ENCODE measurements around the gene RARRES1. TPM values are rescaled to one million over a fixed set of nuclear protein-coding genes. Genes with fewer than 3 reads are reported as not detected.
"Not testable (repeated sequence)": the region's sequence is repeated elsewhere in the genome, so short reads cannot be mapped to it uniquely, and the experiment has no call there.

The RARRES1 gene
- total and polyA plus RNA-seq, 3 donors from 2014 or later = 0.24 to 9.7 (median 0.31) TPM

GRCh38 chr3:158702815-158703481 is 29.3 kb downstream of the RARRES1 start:
- 76 to 87% methylated on average over 4 of the region's 4 CpGs for WGBS, 2 donors
- intact Hi-C loops (cut with DNase I; ENCODE audit: low total_unique reads) = no loop called here
- H3K36me3 ChIP-seq (ENCODE audit: low read depth, missing control alignments) = no peaks in the 10 kb centered on the region
- H3K27ac ChIP-seq = no peak overlapping the region
- no peak for TF ChIP-seq POLR2A (IDR thresholded peaks at IDR 0.05)
- no peak for TF ChIP-seq CTCF (IDR thresholded peaks at IDR 0.05)
- no peaks in the 10 kb centered on the region for H3K9me3 ChIP-seq
- no peaks in the 10 kb centered on the region for H3K27me3 ChIP-seq
- DNase-seq = no peak
- H3K4me3 ChIP-seq = no peak overlapping the region
- no peaks in the 10 kb centered on the region for H3K4me1 ChIP-seq

DNA sequence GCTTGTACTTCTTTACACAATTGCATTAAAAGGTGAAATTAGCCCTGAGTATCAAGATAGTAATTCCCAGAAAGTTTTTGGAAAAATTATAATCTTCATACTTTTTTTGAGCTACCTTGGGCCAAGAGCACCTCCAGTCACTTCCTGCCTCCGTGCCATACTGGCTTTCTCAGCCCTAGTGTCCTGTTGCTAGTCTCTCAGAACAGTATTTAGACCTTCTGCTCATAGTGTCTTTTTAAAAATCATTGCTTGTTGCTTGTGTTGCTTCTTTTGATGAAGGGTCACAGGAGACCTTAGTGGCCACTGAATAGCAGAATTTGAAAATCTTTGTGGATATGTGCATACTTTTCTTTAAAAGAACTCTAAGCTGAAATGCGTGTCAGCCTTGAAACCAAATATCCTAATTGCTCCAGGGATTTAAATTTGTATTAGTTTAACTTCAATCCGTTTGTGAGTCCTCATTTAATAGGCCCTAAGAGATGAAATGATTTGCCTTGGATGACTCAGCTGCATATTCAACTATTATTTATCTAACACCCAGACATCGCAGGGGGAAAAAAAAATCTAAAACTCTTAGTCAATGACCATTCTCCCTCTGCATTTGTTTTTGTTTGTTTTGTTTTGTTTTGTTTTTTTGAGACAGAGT is 30.7 kb downstream of the RARRES1 start:
- 81 to 89% methylated on average over 4 of the region's 4 CpGs for WGBS, 2 donors
- no peak for DNase-seq
- H3K9me3 ChIP-seq = no peaks in the 10 kb centered on the region
- no peaks in the 10 kb centered on the region for H3K27me3 ChIP-seq
- no peak overlapping the region for H3K27ac ChIP-seq
- H3K36me3 ChIP-seq (ENCODE audit: low read depth, missing control alignments) = no peaks in the 10 kb centered on the region
- intact Hi-C loops (cut with DNase I; ENCODE audit: low total_unique reads) = no loop called here
- TF ChIP-seq CTCF (IDR thresholded peaks at IDR 0.05) = no peak
- no peak for TF ChIP-seq POLR2A (IDR thresholded peaks at IDR 0.05)
- no peaks in the 10 kb centered on the region for H3K4me1 ChIP-seq
- no peak overlapping the region for H3K4me3 ChIP-seq

GRCh38 chr3:158700559-158700958 is 31.7 kb downstream of the RARRES1 start:
- Histone ChIP-seq H3K9me3 (no peaks in the 10 kb centered on the region), H3K36me3 (ENCODE audit: low read depth, missing control alignments) (no peaks in the 10 kb centered on the region), H3K4me3 (no peak overlapping the region), H3K27ac (no peak overlapping the region), H3K4me1 (no peaks in the 10 kb centered on the region), H3K27me3 (no peaks in the 10 kb centered on the region)
- TF ChIP-seq POLR2A (IDR thresholded peaks at IDR 0.05) = no peak
- TF ChIP-seq CTCF (IDR thresholded peaks at IDR 0.05) = no peak
- intact Hi-C loops (cut with DNase I; ENCODE audit: low total_unique reads) = no loop called here
- no peak for DNase-seq

- WGBS, 2 donors = 53 to 70% methylated on average over 2 of the region's 2 CpGs
- Histone ChIP-seq H3K4me3 (no peak overlapping the region), H3K36me3 (ENCODE audit: low read depth, missing control alignments) (no peaks in the 10 kb centered on the region), H3K9me3 (no peaks in the 10 kb centered on the region), H3K27me3 (no peaks in the 10 kb centered on the region), H3K4me1 (no peaks in the 10 kb centered on the region), H3K27ac (no peak overlapping the region)
- DNase-seq = no peak
- no peak for TF ChIP-seq POLR2A (IDR thresholded peaks at IDR 0.05)
- TF ChIP-seq CTCF (IDR thresholded peaks at IDR 0.05) = no peak
- intact Hi-C loops (cut with DNase I; ENCODE audit: low total_unique reads) = no loop called here
Observed at GRCh38 chr3:158696618-158697017, 35.6 kb downstream of the RARRES1 start.

DNA sequence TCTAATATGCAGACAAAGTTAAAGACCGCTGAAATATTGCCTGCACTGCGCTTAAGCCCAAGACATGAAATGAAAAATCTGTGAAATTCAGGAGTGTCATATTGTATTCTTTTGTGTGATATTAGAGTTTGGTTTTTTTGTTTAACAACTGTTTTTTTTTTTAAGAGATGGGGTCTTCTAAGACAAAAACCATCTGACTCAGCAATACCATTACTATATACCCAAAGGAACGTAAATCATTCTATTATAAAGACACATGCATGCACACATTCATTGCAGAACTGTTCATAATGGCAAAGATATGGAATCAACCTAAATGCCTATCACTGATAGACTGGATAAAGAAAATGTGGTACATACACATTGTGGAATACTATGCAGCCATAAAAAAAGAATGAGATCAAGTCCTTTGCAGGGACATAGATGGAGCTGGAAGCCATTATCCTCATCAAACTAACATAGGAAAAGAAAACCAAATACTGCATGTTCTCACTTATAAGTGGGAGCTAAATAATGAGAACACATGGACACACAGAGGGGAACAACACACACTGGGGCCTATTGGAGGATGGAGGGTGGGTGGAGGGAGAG is 38.3 kb downstream of the RARRES1 start:
- H3K27ac ChIP-seq; H3K4me1 ChIP-seq; H3K4me3 ChIP-seq; H3K27me3 ChIP-seq; H3K36me3 ChIP-seq (ENCODE audit: low read depth, missing control alignments); H3K9me3 ChIP-seq; DNase-seq; intact Hi-C loops (cut with DNase I; ENCODE audit: low total_unique reads): not testable (repeated sequence)
- 32 to 99% methylated on average over 3 of the region's 3 CpGs for WGBS, 2 donors

Data from testis (tissue), 3 donors.